CD4-positive, alpha-beta memory T cell (primary cell): ENCODE measurements around the gene PLXDC2. TPM values are rescaled to one million over a fixed set of nuclear protein-coding genes. Genes with fewer than 3 reads are reported as not detected.

Experiments used
- CTCF ChIA-PET: fragments of 350-600 bp; sonication (Branson Sonifier 250); formaldehyde crosslinking; loops from one replicate; lab custom pipeline; 2021; ENCODE audit warnings: inconsistent platforms; ENCODE audit not compliant: partially characterized antibody; lab: Charles Lee
- POLR2A ChIA-PET: fragments of 350-600 bp; sonication (Branson Sonifier 250); formaldehyde crosslinking; loops from one replicate; lab custom pipeline; 2021; ENCODE audit not compliant: partially characterized antibody; lab: Charles Lee
- DNase-seq, 5 donors: peaks; one replicate each; pipeline versions ENCODE4 v3.0.0 to v3.0.0-alpha.2; 2020 to 2022; ENCODE audit warnings: mixed read lengths in 1 of 5
- H3K27ac ChIP-seq: one replicate; pipeline ENCODE4 v1.7.0; 2013; ENCODE audit warnings: low read depth, low read length
- H3K27me3 ChIP-seq: 2 replicates; pipeline ENCODE4 v1.7.0; 2013; ENCODE audit warnings: mild to moderate bottlenecking, low read length, moderate library complexity; ENCODE audit not compliant: insufficient read depth
- H3K36me3 ChIP-seq: 2 replicates; pipeline ENCODE4 v1.7.0; 2013; ENCODE audit warnings: mild to moderate bottlenecking, low read length, moderate library complexity; ENCODE audit not compliant: insufficient read depth
- H3K4me1 ChIP-seq: 2 replicates; pipeline ENCODE4 v1.7.0; 2013; ENCODE audit warnings: mild to moderate bottlenecking, low read length, moderate library complexity; ENCODE audit not compliant: insufficient read depth
- H3K4me3 ChIP-seq, 2 donors: one replicate each; pipeline ENCODE4 v1.7.0; 2013; ENCODE audit warnings: low read length in 2 of 2, mild to moderate bottlenecking in 1 of 2
- H3K9me3 ChIP-seq, 2 donors: one replicate each; pipeline ENCODE4 v1.7.0; 2013; ENCODE audit warnings: low read length in 2 of 2, control low read depth in 1 of 2; ENCODE audit not compliant: control insufficient read depth in 1 of 2
- H3K27ac Mint-ChIP-seq, 7 donors: one replicate each; pipeline ENCODE4 v1.8.0; 2020 to 2021; ENCODE audit warnings: mixed read lengths in 7 of 7, mild to moderate bottlenecking in 6 of 7, inconsistent platforms in 3 of 7, moderate library complexity in 3 of 7
- H3K27me3 Mint-ChIP-seq, 2 donors: one replicate each; pipeline ENCODE4 v1.8.0; 2020 to 2021; ENCODE audit warnings: mixed read lengths in 2 of 2
- H3K36me3 Mint-ChIP-seq, 2 donors: one replicate each; pipeline ENCODE4 v1.8.0; 2020 to 2021; ENCODE audit warnings: mixed read lengths in 2 of 2, inconsistent platforms in 1 of 2, mild to moderate bottlenecking in 1 of 2
- H3K4me1 Mint-ChIP-seq, 4 donors: one replicate each; pipeline ENCODE4 v1.8.0; 2020 to 2021; ENCODE audit warnings: mixed read lengths in 4 of 4, mild to moderate bottlenecking in 1 of 4
- H3K4me3 Mint-ChIP-seq, 8 donors: one replicate each; pipeline ENCODE4 v1.8.0; 2020 to 2021; ENCODE audit warnings: mixed read lengths in 8 of 8, mild to moderate bottlenecking in 7 of 8, moderate library complexity in 6 of 8, inconsistent platforms in 3 of 8
- H3K9me3 Mint-ChIP-seq, 8 donors: one replicate each; pipeline ENCODE4 v1.8.0; 2020 to 2021; ENCODE audit warnings: mixed read lengths in 8 of 8, mild to moderate bottlenecking in 5 of 8, inconsistent platforms in 3 of 8, moderate library complexity in 1 of 8
- intact Hi-C: fragments of 100-400 bp; cut with micrococcal nuclease; formaldehyde crosslinking; loops from one replicate; pipeline ENCODE4 v1.15.1; 2023
- polyA plus RNA-seq, 2 donors: library from polyadenylated mRNA; unstranded; fragments of 300-500 nt; fragmentation: Illumina TruSeq; gene quantifications; one replicate each; pipeline ENCODE4 v1.2.3, GENCODE V29; 2021
- total RNA-seq, 2 experiments: library from RNA; stranded (reverse); gene quantifications; one replicate each; pipeline ENCODE4 v1.2.3, GENCODE V29; 2021

PLXDC2 gene
- total and polyA plus RNA-seq, 4 experiments from 2014 or later, result 0.90 to 1.2 TPM; not detected in 2

DNA sequence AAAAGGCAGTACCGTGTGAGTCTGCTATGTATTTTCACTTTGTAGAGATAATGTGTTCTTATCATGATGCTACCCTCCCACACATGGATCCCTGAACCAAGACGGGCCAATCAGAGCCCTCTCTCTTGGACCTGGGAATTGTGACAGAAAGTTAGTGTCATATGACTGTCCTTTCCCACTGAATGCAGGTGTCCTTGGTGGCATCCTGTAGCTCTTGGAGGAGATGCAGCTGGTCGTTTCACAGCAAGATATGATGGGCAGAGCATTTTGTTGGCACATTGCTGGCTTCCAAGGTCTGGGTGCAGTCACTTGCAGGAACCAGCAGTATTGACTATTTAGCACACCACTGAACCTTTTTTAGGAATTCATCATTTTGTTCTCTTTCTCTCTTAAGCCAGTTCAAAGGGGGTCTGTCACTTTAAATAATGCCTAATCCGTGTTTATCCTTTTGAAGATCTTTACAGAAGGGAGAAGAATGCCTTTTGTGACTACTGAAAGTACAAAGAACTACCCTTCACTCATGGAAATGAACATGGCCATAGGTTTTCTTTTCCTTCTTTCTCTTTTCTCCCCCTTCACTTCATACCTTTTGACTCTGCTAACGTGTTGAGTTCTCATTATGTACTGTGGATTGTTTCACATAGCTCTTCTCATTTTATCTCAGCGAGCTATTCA, 125.1 kb downstream of the PLXDC2 start:
- Histone ChIP-seq H3K27me3 (no peaks in the 10 kb centered on the region), H3K4me1 (no peaks in the 10 kb centered on the region), H3K27ac (no peak overlapping the region), H3K9me3 (no peaks in the 10 kb centered on the region), H3K36me3 (no peaks in the 10 kb centered on the region), H3K4me3 (no peak overlapping the region)
- H3K4me1 Mint-ChIP-seq, result no peaks in the 10 kb centered on the region
- H3K27ac Mint-ChIP-seq, result peak overlapping the region in 1 of 7 donors; percentile 23
- intact Hi-C loops, result no loop called here
- H3K9me3 Mint-ChIP-seq, result peaks cover 0 to 31% (median 8%) of the 10 kb centered on the region in 8 donors
- ChIA-PET CTCF (no interaction called here), POLR2A (no interaction called here)
- no peak for DNase-seq
- no peaks in the 10 kb centered on the region for H3K36me3 Mint-ChIP-seq
- no peaks in the 10 kb centered on the region for H3K27me3 Mint-ChIP-seq
- no peak overlapping the region for H3K4me3 Mint-ChIP-seq

DNA sequence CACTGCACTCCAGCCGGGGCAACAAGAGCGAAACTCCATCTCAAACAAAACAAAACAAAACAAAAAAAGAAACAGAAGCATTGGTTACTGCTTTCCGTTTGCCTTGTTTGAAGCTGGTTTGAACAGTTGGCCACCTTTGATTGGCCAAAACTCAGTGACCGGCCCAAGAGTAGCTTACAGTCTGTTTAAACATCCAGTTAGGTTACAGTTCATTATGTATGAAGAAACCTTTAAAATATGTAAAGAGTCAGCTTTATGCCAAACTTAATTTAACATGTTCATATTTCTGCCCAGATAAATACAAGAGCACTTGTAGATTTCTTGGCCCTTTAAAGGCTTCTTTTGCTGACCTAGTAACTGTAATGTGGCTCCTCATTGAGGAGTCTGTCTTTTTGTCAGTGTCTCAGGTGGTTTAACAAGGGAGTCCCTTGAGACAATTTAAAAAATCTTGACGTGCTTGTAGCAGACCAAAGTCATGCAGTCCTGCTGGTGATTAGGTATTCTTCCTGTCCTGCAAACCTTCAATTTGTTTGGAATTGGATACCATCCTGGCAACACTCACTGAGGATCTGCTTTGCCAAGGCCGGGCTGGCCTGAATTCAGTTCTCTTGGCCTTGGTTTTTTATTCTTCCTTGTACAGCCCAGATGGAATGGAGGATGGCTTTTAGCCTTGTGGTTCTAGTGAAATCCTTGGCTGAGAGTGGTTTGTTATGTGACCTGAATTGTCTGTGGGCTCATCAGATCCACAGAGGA, 128.9 kb downstream of the PLXDC2 start:
- H3K4me3 ChIP-seq, result no peak overlapping the region
- ChIA-PET CTCF (no interaction called here), POLR2A (no interaction called here)
- no peaks in the 10 kb centered on the region for H3K27me3 ChIP-seq
- H3K4me1 Mint-ChIP-seq, result no peaks in the 10 kb centered on the region
- no peak overlapping the region for H3K27ac Mint-ChIP-seq
- H3K27me3 Mint-ChIP-seq, result no peaks in the 10 kb centered on the region
- no peaks in the 10 kb centered on the region for H3K9me3 ChIP-seq
- no peak for DNase-seq
- H3K4me3 Mint-ChIP-seq, result no peak overlapping the region
- no peaks in the 10 kb centered on the region for H3K36me3 ChIP-seq
- peaks cover 0 to 13% (median 7%) of the 10 kb centered on the region in 8 donors for H3K9me3 Mint-ChIP-seq
- H3K36me3 Mint-ChIP-seq, result no peaks in the 10 kb centered on the region
- intact Hi-C loops, result no loop called here
- H3K27ac ChIP-seq, result no peak overlapping the region
- no peaks in the 10 kb centered on the region for H3K4me1 ChIP-seq

DNA sequence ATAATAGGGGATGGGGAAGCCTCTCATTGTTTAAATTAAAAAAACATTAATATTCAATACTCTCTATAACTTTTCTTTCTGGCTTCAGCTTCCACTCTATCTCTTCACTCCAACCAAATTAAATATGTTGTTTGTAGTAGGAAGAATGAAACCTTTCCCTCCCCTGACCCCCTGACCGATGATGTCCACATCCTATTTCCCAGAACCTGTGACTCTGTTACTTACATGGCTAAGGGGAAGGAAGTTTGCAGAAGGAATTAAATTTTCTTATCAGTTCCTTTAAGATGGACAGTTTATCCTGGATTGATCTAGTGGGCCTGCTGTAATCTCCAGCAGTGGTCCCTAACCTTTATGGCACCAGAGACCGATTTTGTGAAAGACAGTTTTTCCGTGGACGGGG, 130.0 kb downstream of the PLXDC2 start:
- Mint-ChIP-seq H3K27ac (no peak overlapping the region), H3K4me1 (no peaks in the 10 kb centered on the region), H3K36me3 (no peaks in the 10 kb centered on the region), H3K9me3 (peaks cover 0 to 13% (median 7%) of the 10 kb centered on the region in 8 donors), H3K27me3 (no peaks in the 10 kb centered on the region), H3K4me3 (no peak overlapping the region)
- Histone ChIP-seq H3K27me3 (no peaks in the 10 kb centered on the region), H3K4me1 (no peaks in the 10 kb centered on the region), H3K36me3 (no peaks in the 10 kb centered on the region), H3K9me3 (no peaks in the 10 kb centered on the region), H3K27ac (no peak overlapping the region), H3K4me3 (no peak overlapping the region)
- ChIA-PET POLR2A (no interaction called here), CTCF (no interaction called here)
- intact Hi-C loops, result no loop called here
- DNase-seq, result no peak

DNA sequence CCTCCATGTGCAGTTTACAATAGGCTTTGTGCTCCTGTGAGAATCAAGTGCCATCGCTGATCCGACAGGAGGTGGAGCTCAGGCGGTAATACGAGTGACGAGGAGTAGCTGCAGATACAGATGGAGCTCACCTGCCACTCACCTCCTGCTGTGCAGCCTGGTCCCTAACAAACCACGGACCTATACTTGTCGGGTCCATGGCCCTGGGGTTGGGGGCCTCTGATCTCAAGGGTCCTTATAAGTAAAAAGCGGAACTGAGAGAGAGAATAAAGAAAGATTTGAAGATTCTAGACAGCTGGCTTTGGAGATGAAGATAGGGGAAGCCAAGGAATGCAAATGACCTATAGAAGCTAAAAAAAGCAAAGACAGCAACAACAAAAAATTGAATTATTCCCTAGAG, 130.6 kb downstream of the PLXDC2 start:
- no peak overlapping the region for H3K4me3 ChIP-seq
- no peaks in the 10 kb centered on the region for H3K4me1 ChIP-seq
- Mint-ChIP-seq H3K27ac (no peak overlapping the region), H3K4me1 (no peaks in the 10 kb centered on the region), H3K4me3 (no peak overlapping the region), H3K36me3 (no peaks in the 10 kb centered on the region), H3K27me3 (no peaks in the 10 kb centered on the region), H3K9me3 (peaks cover 0 to 13% (median 6%) of the 10 kb centered on the region in 8 donors)
- CTCF ChIA-PET, result no interaction called here
- POLR2A ChIA-PET, result no interaction called here
- H3K27me3 ChIP-seq, result no peaks in the 10 kb centered on the region
- no peaks in the 10 kb centered on the region for H3K36me3 ChIP-seq
- no peaks in the 10 kb centered on the region for H3K9me3 ChIP-seq
- no peak for DNase-seq
- intact Hi-C loops, result no loop called here
- H3K27ac ChIP-seq, result no peak overlapping the region

DNA sequence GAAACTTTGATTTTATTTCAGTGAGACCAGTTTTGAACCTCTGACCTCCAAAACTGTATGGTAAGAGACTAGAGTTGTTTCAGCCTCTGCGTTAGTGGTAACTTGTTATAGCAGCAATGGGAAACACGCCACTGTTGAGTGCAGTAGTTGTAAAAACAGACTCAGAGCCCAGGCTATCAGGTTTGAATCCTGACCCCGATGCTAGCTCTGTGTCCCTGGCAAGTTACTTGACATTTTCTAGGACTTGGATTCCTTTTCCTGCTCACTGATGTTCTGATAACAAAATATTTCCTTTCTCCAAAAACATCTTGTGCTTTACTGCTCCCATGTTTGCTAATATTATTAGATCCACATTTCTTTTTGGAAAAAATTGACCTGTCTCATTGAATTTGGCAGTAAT, 131.0 kb downstream of the PLXDC2 start:
- CTCF ChIA-PET, result no interaction called here
- no peak overlapping the region for H3K27ac Mint-ChIP-seq
- H3K4me3 Mint-ChIP-seq, result no peak overlapping the region
- Histone ChIP-seq H3K9me3 (no peaks in the 10 kb centered on the region), H3K4me3 (no peak overlapping the region), H3K36me3 (no peaks in the 10 kb centered on the region), H3K27ac (no peak overlapping the region), H3K4me1 (no peaks in the 10 kb centered on the region), H3K27me3 (no peaks in the 10 kb centered on the region)
- H3K36me3 Mint-ChIP-seq, result no peaks in the 10 kb centered on the region
- intact Hi-C loops, result no loop called here
- no peaks in the 10 kb centered on the region for H3K27me3 Mint-ChIP-seq
- H3K9me3 Mint-ChIP-seq, result peaks cover 0 to 13% (median 6%) of the 10 kb centered on the region in 8 donors
- no peak for DNase-seq
- POLR2A ChIA-PET, result no interaction called here
- no peaks in the 10 kb centered on the region for H3K4me1 Mint-ChIP-seq

DNA sequence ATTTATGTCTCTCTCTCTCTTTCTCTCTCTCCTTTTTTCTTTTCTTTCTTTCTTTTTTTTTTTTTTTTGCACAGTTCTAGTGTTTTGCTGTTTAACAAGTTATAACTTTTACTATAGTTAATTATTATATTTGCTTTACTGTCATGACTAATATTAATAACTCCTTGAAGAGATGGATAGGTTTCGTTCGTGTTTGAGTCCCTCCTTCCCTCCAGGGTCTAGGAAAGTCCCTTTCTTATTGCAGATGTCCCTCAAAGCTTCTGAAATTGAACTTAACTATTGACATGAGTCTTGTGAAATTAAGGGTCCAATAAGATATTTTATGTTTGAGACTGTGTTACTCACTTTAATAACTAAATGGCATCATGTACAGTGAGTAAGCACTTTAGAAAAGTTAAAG, 131.4 kb downstream of the PLXDC2 start:
- H3K4me3 ChIP-seq, result no peak overlapping the region
- H3K36me3 ChIP-seq, result no peaks in the 10 kb centered on the region
- Mint-ChIP-seq H3K9me3 (peaks cover 0 to 12% (median 6%) of the 10 kb centered on the region in 8 donors), H3K4me1 (no peaks in the 10 kb centered on the region), H3K36me3 (no peaks in the 10 kb centered on the region), H3K4me3 (no peak overlapping the region), H3K27ac (no peak overlapping the region), H3K27me3 (no peaks in the 10 kb centered on the region)
- no peaks in the 10 kb centered on the region for H3K4me1 ChIP-seq
- no peak overlapping the region for H3K27ac ChIP-seq
- intact Hi-C loops, result no loop called here
- H3K9me3 ChIP-seq, result no peaks in the 10 kb centered on the region
- H3K27me3 ChIP-seq, result no peaks in the 10 kb centered on the region
- ChIA-PET POLR2A (no interaction called here), CTCF (no interaction called here)
- DNase-seq, result no peak

DNA sequence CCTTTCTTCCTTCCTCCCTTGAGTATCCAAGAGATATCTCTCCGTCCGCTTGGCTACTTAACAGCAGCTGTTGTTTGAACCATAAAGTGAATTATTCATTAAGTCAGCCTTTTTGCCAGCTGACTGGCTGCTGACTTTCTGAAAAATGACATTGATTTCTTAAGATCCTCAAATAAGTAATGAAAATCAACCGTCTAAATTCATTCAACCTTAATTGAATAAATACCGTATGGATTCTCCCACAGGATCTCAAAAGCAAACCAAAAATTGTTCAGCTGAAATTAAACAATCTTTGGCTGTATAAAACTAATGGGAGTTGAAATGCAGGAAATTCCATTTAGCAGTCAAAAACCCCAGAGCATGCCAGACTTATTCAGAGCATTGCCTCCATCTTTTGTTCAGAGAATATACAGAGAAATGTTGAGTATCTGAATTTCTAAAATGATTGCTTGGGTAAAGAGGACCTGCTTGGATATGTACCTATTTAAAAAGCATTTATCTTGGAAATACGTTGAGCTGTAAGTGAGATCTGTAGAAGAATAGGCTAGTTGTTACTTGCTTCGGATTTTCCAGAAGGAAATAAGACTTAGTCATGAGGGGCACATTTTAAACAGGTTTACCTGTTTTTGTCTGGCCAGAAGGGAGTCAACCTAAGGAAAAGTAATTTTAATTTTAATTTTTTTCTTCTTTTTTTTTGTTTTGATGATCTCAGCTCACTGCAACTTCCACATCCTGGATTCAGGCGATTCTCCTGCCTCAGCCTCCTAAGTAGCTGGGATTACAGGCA, 136.2 kb downstream of the PLXDC2 start:
- Histone ChIP-seq H3K4me3 (no peak overlapping the region), H3K36me3 (no peaks in the 10 kb centered on the region), H3K4me1 (no peaks in the 10 kb centered on the region), H3K9me3 (no peaks in the 10 kb centered on the region), H3K27me3 (no peaks in the 10 kb centered on the region), H3K27ac (no peak overlapping the region)
- Mint-ChIP-seq H3K4me1 (no peaks in the 10 kb centered on the region), H3K27ac (no peak overlapping the region), H3K36me3 (no peaks in the 10 kb centered on the region), H3K4me3 (no peak overlapping the region), H3K9me3 (peaks cover 0 to 4% (median 3%) of the 10 kb centered on the region in 8 donors), H3K27me3 (no peaks in the 10 kb centered on the region)
- ChIA-PET POLR2A (no interaction called here), CTCF (no interaction called here)
- DNase-seq, result no peak
- intact Hi-C loops, result no loop called here
